Fibroblast of pulmonary artery (primary cell): Measurements from ENCODE around the gene DUSP5.
"Not testable (repeated sequence)": the region's sequence is repeated elsewhere in the genome, so short reads cannot be mapped to it uniquely, and the experiment has no call there.

ENCODE experiments used
- DNase-seq: peaks from one replicate; pipeline ENCODE4 v3.0.0-alpha.2; 2010; ENCODE audit warnings: low read depth
- H3K4me3 ChIP-seq: replicated peaks from 2 replicates; pipeline ENCODE4 v1.5.1; 2011; ENCODE audit warnings: low read depth, mild to moderate bottlenecking, control low read depth, low read length, moderate library complexity
- CTCF ChIP-seq: IDR thresholded peaks from 2 replicates; pipeline ENCODE4 v1.5.1; 2011; ENCODE audit warnings: mild to moderate bottlenecking, control low read depth, low read length, inconsistent platforms; ENCODE audit errors: missing control alignments

Gene DUSP5

DNA sequence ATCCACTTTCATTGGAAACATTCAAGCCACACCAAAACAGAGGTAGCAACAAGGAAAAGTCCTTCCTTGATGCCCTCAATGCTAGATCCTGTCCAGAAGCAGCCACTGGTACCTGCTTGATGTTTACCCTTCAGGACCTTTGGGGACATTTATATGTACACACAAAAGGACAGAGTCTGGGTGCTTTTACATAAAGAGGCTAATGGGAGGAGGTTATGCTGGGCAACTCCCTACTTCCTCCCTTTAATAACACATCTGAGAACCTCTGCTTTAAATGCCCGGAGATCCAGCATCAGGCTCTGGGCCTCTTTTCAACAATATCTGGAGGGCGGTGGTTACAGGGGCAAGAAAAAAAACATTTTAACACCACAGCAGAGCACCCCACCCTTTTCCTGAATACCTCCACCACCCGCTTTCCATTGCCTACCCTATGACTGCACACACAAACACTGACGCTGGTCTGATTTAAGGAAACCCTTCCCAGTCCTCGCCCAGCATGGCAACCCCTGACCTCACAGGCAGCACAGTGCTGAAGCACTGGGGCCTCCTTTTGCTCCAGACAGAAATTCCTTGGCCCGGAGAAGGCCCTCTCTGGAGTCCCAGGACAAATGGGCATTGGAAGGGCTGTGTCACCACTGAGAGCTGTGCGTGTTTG lies 39.3 kb upstream of the DUSP5 start:
- no peak for TF ChIP-seq CTCF
- H3K4me3 ChIP-seq, result no peak overlapping the region
- DNase-seq, result no peak

DNA sequence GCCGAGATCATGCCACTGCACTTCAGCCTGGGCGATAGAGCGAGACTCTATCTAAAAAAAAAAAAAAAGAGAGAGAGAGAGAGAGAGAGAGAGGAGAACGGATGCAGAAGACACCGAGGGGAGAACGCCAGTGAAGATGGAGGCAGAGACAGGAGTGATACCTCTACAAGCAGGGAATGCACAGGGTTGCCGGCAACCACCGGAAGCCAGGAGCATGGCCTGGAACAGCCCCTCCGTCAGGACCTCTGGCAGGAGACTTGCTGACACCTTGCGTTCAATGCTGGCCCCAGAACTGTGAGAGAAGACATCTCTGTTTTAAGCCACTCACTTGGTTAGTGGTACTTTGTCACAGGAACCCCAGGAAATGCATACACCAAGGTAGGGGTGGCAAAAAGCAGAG lies 38.1 kb upstream of the DUSP5 start:
- no peak for TF ChIP-seq CTCF
- no peak overlapping the region for H3K4me3 ChIP-seq
- no peak for DNase-seq

DNA sequence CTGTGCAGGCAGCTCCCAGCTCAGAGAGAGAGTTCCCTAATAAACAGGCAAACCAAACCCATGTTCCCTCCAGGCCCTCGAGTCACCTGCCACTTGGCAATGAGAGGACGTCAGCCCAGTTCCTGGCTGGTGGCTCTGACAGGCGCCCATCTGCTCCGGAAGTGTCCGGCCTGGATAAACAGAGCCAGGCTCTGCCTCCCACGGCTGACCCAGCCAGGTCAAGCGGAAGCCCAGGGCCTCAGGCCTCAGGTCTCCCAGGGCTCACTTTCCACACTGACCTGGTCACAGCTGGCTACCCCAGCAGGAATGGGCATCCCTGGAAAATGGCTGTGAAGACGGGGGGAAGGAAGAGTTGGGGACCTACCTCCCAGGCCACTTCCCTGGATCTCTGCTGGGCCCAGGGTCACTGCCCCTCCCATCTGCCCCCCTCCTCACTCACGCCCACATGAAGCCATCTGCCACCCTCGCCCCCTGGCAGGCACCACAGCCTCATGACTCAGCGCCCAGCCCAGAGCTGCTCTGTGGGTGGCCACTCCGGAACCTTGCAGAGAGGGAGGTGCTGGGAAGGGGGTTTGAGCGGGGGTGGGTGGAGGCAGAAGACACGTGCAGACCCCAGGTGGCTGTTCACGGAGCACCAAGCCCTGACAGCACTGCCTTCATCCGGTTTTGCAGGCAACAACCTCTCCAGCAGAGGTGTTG lies 37.4 kb upstream of the DUSP5 start:
- no peak for TF ChIP-seq CTCF
- no peak overlapping the region for H3K4me3 ChIP-seq
- no peak for DNase-seq

- no peak overlapping the region for H3K4me3 ChIP-seq
- no peak for TF ChIP-seq CTCF
- DNase-seq, result no peak
Measured at GRCh38 chr10:110461088-110461487, 36.6 kb upstream of the DUSP5 start.

GRCh38 chr10:110461530-110461929 lies 36.2 kb upstream of the DUSP5 start:
- H3K4me3 ChIP-seq, result no peak overlapping the region
- no peak for DNase-seq
- no peak for TF ChIP-seq CTCF

GRCh38 chr10:110462166-110463095 lies 35.3 kb upstream of the DUSP5 start:
- no peak overlapping the region for H3K4me3 ChIP-seq
- DNase-seq, result no peak
- TF ChIP-seq CTCF, result no peak

DNA sequence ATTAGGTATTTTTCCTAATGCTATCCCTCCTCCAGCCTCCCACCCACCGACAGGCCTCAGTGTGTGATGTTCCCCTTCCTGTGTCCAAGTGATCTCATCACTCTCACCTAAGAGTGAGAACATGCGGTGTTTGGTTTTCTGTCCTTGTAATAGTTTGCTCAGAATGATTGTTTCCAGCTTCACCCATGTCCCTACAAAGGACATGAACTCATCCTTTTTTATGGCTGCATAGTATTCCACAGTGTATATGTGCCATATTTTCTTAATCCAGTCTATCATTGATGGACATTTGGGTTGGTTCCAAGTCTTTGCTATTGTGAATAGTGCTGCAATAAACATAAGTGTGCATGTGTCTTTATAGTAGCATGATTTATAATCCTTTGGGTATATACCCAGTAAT lies 29.4 kb upstream of the DUSP5 start:
- not testable (repeated sequence) for DNase-seq, H3K4me3 ChIP-seq

DNA sequence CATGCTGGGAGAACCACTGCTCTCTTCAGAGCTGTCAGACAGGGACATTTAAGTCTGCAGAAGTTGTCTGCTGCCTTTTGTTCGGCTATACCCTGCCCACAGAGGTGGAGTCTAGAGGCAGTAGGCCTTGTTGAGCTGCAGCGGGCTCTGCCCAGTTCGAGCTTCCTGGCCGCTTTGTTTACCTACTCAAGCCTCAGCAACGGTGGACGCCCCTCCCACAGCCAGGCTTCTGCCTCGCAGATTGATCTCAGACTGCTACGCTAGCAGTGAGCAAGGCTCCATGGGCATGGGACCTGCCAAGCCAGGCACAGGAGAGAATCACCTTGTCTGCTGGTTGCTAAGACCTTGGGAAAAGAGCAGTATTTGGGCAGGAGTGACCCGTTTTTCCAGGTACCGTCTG lies 27.2 kb upstream of the DUSP5 start:
- not testable (repeated sequence) for H3K4me3 ChIP-seq, DNase-seq
